ENCODE data around the gene FGD6.
"Not testable (repeated sequence)": the region's sequence is repeated elsewhere in the genome, so short reads cannot be mapped to it uniquely, and the experiment has no call there.

DNA sequence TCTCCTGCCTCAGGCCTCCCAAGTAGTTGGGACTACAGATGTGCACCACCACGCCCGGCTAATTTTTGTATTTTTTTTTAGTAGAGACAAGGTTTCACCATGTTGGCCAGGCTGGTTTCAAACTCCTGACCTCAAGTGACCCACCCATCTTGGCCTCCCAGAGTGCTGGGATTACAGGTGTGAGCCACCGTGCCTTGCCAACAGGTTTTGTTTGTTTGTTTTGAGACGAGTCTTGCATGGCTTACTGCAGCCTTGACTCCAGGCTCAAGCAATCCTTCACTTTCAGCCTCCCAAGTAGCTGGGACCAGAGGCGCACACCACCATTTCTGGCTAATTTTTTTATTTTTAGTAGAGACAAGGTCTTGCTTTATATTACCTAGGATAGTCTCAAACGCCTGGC is 23.9 kb upstream of the FGD6 start:
- TF ChIP-seq, protein P1, sequence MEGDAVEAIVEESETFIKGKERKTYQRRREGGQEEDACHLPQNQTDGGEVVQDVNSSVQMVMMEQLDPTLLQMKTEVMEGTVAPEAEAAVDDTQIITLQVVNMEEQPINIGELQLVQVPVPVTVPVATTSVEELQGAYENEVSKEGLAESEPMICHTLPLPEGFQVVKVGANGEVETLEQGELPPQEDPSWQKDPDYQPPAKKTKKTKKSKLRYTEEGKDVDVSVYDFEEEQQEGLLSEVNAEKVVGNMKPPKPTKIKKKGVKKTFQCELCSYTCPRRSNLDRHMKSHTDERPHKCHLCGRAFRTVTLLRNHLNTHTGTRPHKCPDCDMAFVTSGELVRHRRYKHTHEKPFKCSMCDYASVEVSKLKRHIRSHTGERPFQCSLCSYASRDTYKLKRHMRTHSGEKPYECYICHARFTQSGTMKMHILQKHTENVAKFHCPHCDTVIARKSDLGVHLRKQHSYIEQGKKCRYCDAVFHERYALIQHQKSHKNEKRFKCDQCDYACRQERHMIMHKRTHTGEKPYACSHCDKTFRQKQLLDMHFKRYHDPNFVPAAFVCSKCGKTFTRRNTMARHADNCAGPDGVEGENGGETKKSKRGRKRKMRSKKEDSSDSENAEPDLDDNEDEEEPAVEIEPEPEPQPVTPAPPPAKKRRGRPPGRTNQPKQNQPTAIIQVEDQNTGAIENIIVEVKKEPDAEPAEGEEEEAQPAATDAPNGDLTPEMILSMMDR (conservative IDR thresholded peaks at IDR 0.05; ENCODE audit: low read depth, low read length) = not testable (repeated sequence)
- not testable (repeated sequence) for TF ChIP-seq EZH2 (IDR thresholded peaks at IDR 0.05; ENCODE audit: low read length, unreplicated experiment)
